Esophagus squamous epithelium (tissue), 4 donors: ENCODE measurements around the gene LTBR.

Experiments used
- POLR2A ChIP-seq, 4 donors: fragments of 450-650 bp; IDR thresholded peaks; one replicate each; pipeline ENCODE4 v1.6.1; 2017; ENCODE audit warnings: antibody characterized with exemption in 4 of 4, mild to moderate bottlenecking in 4 of 4, moderate library complexity in 3 of 4
- TF ChIP-seq, protein P1 (sequence below), 6 experiments: fragments of 450-650 bp in 4 of 6; fragments of 200-600 bp in 2 of 6; sonication (generic) in 2 of 6; IDR thresholded peaks; one replicate each; pipeline ENCODE4 v1.5.1; 2016 to 2019; ENCODE audit warnings: antibody characterized with exemption in 6 of 6, mild to moderate bottlenecking in 4 of 6, moderate library complexity in 4 of 6

GRCh38 chr12:6367065-6367968 is 16.6 kb upstream of the LTBR start:
- TF ChIP-seq, protein P1, sequence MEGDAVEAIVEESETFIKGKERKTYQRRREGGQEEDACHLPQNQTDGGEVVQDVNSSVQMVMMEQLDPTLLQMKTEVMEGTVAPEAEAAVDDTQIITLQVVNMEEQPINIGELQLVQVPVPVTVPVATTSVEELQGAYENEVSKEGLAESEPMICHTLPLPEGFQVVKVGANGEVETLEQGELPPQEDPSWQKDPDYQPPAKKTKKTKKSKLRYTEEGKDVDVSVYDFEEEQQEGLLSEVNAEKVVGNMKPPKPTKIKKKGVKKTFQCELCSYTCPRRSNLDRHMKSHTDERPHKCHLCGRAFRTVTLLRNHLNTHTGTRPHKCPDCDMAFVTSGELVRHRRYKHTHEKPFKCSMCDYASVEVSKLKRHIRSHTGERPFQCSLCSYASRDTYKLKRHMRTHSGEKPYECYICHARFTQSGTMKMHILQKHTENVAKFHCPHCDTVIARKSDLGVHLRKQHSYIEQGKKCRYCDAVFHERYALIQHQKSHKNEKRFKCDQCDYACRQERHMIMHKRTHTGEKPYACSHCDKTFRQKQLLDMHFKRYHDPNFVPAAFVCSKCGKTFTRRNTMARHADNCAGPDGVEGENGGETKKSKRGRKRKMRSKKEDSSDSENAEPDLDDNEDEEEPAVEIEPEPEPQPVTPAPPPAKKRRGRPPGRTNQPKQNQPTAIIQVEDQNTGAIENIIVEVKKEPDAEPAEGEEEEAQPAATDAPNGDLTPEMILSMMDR (IDR thresholded peaks at IDR 0.05): peak in 2 of 6 experiments; percentile 21 to 33
- no peak for TF ChIP-seq POLR2A (IDR thresholded peaks at IDR 0.05)
